Activated CD8-positive, alpha-beta memory T cell treated with anti-CD3 and anti-CD28 coated beads, Interleukin-2, amount 50 U/mL, for 48 hours (primary cell): ENCODE results near the gene LCN10.
A peak's percentile ranks its signal among the peaks of the same experiment; 100 is the strongest.

Experiments
- DNase-seq: peaks from one replicate; pipeline ENCODE4 v3.0.0-alpha.2; 2020

The LCN10 gene

DNA sequence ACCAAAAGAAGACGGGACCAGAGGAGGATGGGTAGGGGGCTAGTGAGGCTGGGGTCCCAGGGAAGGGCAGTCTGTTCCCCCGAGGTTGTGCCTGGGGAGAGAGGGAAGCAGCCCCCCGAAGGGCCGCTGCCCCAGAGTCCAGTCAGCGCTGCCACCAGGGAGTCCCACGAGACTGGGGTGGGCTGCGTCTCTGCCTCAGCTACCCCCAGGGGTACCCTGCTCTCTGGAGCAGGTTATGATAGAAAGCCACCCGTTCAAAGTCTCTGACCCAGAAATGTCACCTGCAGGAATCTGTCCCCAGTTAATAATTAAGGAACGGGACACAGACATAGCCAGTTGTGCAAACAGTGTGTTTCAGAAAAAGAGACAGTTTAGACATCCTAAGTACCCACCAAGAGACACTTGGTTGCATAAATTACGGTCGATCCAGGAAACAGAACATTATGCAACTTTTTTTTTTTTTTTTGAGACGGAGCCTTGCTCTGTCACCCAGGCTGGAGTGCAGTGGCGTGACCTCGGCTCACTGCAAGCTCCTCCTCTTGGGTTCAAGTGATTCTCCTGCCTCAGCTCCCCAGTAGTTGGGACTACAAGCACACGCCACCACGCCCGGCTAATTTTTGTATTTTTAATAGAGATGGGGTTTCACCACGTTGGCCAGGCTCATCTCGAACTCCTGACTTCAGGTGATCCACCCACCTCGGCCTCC is 44.8 kb downstream of the LCN10 start:
- DNase-seq: no peak

DNA sequence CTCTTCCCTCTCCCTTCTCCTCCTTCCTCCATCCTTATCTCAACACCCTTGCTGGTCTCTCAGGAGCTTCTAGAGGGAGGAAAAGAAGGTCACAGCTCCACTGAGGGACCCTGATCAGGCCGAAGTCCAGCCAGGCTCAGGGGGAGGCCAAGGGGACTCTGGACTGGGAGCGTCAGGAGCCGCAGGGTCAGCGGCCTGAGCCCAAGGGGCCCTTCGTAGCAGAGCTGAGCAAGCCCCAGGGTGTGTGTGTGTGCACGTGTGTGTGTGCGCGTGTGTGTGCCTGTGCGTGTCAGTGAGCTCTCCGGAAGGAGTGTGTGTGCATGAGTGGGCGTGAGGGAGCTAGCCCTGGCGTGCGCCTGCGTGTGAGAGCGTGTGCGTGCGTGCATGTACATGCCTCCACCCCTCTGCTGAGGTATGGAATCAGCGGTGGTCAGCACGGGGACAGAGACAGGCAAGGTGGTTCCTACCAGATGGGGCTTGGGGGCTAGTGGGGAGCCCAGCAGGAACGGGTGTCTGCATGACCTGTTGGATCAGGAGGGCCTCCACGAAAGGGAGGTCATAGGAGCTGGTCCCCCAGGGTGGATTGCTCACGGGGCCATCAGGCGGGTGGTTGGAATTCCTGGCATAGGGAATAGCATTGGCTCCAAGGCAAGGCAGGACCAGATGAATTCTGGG is 45.5 kb downstream of the LCN10 start:
- no peak for DNase-seq

DNA sequence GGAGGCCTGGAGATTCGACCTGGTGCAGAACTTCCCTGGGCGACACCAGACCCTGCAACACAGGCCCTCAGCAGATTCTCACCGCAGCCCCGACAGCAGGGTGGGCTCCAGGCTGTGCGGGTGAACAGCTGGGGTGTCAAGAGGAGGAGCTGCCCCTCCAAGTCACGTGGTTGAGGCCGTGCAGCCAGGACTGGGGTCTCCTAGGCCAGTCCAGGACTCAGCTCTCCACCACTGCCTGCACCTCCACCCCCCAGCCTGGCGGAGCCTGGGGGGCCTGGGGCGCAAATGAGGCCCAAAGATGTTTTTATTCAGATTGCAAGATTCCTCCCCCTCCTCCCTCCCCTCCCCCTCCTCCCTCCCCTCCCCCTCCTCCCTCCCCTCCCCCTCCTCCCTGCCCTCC is 46.2 kb downstream of the LCN10 start:
- no peak for DNase-seq

DNA sequence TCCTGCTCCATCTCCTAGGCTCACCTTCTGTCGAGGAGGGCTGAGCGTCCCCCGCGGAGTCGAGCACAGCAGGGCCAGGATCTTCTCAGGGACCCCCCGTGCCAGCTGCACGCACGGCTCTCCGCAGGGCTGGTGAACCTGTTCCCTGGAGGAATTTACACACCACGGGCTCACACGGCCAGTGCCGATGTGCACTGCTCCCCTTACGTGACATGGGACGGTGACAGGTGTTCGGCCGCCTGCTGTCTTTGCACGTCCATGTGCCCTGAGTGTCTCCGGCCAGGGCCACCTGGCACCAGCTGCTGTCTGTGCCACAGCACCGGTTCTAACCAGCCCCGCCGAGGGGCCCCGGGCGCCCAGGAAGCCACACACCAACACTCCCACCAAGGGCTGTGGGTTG is 46.8 kb downstream of the LCN10 start:
- no peak for DNase-seq

DNA sequence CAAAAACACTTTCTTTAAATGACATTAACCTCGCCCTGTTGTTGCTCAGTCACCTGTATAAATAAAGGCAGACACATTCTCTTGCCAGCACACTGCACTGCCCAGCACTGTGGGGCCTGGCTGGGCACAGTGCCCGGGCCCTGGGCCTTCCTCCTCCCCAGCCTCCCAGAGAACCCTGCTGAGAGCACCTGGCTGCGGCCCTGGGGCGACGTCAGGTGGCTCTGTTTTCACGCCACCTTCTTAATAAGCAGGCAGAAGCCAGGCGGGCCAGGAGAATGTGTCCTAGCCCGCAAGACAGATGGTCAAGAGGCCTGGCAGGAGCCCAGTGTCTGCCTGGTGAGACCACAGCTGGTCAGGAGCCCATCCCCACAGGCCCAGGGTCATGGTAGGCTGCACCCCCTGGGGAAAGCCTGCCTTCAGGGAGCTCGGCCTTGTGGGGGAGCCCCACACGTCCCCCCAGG is 47.3 kb downstream of the LCN10 start:
- DNase-seq: no peak

DNA sequence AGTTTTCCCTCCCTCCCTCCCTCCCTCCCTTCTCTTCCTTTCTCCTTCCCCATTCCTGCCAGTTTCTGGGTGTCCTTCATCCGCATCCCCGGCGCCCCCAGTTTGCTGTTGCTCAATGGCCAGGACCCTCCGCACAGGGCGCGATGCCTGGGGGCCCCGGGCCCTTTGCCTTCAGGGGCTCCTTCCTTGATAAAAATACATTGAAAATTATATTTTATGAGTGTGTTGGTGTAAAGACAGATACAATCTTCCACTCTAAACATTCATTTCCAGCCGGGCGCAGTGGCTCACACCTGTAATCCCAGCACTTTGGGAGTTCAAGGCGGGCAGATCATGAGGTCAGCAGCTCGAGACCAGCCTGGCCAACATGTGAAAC is 47.9 kb downstream of the LCN10 start:
- no peak for DNase-seq

DNA sequence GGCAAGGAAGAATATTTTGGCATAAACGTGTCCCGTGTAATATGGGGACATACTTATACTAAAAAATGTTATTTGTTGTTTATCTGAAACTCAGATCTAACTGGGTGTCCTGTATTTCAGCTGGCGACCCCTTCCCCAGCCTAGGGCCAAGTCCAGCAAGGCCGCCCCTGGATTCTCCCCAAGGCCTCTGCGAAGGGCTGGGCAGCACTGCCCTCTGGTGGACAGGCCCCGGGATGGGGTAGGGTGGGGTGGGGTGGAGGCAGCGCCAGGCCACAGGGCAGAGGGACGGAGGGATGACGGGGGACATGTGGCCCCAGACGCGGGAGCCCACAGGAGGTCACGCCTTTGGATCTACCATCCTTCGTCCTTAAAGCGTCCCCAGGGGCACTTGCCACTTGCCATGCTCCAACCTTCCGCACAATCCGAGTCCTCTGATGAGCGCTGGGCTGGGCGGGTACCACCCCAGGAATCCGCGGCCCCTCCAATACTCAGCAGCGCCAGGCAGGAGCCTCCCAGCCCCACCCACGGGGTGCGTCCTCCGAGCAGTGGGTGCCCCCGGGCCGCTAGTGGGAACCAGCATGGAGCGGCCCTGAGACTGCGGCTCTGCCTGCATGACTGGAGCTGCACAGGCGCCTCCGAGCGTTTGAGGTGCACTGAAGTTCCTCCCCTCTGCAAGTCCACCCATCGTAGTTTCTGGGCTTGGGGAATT is 48.4 kb downstream of the LCN10 start:
- DNase-seq: peak; percentile 76

DNA sequence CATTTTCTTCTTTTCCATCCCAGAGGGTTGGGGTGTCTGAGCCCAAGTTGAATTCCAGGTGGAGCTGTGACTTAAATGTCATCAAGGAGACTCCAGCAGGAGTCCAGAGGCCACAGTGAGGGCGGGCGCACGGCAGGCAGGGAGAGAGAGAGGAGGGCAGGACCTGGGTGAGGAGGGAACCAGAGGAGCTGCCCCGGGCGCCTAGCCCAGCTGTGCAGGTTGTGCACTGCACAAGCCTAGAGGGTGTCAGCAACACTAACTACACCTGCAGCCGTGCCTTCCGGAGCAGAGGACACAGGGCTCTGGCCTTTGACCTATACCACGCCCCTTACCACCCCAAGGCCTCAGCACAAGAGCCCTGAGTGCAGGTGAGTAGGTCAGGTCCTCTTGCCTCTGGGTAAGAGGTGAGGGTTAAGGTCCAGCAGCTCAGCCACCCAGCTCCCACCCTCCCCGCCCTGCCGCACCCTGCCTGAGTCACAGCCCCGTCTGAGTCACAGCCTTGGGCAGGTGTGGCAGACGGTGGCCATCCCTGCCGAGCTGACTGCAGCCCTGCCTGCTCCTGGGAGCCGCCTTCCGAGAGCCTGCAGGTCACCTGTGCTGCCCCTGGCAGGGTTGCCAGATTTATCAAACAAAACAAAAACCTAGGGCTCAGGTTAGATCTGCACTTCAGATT is 49.1 kb downstream of the LCN10 start:
- no peak for DNase-seq

DNA sequence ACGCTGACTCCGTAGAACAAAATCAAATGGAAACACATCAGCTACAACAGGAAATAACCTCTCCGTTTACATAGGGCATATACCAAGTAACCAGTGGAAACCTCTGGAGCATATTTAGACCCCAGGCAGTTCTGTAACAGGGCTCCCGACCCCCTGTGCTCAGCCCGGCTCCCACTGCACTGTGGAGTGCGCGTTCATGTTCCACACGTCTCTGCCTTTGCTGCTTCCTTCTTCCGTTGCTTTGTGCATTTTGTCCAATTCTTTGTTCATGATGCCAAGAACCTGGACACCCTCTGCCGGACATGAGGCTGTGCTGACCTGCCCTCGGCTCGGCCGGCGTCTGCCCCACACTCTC is 49.6 kb downstream of the LCN10 start:
- DNase-seq: no peak

DNA sequence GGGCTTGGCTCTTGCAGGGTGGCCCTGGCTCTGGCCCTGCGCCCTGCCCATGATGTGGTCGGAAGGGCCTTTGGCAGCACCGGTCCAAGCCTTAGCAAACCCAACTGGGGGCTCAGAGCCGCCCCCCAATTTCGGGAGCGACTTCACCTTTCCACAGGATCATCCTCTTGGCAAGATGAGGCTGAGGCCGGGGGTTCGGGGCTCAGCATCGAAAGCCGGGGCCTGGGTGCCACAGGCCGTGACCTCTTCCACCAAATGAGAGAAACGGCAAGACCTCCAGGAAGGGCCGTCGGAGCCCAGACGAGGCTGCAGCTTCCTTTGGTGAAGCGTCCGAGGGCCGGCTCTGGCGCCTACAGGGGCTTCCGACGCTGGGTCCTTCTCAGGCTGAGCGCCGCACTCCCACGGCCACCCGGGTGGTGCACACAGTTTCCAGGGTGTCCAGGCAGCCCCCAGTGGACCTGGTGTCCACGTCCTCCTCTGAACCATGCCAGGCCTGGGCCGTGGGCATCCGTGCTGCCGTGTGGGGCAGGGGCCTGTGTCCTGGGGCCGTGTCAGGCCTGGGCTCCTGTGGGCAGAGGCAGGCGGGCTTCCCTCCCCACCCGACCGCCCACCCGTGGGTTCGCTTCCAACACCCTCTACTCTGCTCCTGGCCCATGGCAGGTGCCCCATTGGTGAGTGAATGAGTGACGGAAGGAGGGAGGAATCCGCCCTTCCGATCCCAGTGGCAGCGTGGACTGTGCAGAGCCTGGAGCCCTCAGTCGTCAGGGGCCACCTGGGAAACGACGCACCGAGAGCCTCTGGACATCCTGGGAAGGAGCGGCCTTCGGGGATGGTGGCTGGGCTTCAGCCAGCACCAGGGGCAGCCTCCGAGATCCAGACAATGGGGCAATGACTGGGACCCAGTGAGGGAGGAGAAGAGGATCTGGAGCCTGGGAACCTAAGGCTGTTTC is 50.3 kb downstream of the LCN10 start:
- DNase-seq: no peak

DNA sequence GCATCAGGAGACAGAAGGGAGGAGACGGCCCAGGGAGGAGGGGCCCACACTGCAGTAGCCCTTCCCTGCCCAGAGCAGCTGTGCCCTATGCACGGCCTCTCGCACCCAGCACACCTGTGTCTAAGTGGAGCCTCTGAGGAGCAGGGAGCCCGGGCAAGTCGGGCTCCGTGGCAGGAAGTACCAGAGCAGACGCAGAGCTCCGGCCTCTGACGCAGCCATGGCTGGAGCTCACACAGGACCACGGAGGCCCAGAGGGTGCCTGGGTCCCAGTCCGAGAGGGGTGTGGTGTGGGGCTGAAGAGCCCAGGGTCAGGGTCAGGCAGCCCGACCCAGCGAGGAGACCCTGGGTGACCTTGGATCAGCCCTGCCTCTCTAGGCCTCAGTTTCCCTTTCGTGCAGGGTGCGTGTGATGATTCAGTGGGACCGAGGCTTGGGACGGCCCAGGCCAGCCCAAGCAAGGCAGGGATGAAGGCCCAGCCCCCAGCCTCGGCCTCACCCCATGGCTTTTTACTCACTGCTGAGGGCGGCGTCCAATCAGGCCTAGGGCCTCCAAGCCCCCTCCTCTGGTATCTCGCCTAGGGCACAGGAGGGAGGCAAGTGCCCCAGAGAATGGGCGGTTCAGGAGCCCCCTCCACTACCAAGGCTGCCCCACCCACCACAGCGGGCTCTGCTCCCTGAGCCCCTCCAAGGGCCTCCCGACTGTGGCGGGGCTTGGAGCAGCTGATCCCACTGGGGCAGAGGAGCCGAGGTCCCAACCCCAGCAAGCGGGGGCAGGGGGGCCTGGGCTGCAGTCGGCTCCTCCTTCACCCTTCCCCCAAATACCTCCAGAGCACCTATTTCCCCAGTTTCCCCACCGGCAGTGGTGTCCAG is 51.2 kb downstream of the LCN10 start:
- DNase-seq: no peak

DNA sequence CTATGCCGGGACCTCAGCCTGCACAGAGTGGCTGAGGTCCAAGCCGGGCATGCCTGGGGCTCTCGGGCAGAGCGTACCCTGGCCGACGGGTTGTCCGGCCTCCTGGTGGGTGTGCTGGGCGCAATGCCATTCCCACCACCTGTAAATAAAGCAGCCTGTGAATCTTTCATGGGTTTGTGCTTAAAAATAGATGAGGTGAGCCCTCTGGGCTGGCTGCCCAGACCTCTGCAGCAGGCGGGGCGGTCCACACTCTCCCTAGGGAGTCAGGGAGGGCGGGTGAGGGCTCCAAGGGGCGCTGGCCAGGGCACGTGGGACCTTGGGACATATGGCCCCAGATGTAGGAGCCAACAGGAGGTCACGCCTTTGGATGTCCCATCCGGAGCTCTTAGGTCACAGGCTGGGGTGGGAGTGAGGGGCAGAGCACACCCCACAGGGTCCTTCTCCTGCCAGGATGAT is 51.9 kb downstream of the LCN10 start:
- no peak for DNase-seq

DNA sequence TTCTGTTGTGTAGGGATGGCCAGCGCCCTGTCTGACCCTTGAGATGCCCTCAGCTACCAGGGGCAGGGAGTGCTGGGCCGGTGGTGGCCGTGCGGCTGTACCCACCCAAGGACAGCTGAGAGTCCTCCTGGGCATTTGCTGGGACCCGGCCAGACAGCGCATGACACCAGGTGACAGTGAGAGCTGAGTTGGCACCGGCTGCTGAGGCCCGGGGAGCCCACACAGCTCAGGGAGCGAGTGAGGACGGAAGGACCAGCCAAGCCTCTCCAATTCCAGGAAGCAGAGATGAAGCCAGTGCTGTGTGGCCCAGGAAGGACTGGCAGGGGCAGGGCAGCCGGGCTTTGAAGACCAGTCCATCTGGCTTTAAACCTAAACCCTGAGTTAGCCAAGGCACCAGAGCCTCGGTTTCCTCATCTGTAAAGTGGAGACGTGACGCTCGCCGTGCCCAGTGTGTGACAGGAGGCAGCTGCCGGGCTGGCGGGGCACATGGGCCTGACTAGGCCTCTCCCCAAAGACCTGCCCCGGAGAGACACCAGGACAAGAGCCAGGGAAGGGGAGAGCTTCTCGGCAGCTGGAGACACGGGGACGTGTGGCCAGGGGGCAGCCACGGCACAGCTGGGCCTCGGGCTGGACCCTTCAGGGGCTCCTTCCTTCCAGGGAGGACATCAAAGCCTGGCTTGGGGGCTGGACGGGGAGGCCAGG is 52.5 kb downstream of the LCN10 start:
- DNase-seq: no peak

DNA sequence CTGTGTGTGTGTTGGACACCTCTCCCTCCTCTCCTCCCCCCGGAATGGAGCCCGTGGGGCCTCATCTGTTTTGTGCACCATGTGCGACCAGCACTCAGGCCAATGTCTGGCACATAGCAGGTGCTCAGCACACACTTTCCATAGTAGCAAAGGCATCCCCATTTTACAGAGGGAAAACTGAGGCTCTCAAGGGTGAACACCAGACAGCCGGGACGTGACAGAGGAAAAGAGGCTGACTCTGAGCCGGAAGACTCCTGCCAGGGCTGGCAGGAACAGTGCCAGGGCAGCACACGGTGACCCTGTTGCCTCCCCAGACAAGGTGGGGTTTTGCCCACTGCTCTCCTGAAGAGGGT is 53.7 kb downstream of the LCN10 start:
- no peak for DNase-seq

DNA sequence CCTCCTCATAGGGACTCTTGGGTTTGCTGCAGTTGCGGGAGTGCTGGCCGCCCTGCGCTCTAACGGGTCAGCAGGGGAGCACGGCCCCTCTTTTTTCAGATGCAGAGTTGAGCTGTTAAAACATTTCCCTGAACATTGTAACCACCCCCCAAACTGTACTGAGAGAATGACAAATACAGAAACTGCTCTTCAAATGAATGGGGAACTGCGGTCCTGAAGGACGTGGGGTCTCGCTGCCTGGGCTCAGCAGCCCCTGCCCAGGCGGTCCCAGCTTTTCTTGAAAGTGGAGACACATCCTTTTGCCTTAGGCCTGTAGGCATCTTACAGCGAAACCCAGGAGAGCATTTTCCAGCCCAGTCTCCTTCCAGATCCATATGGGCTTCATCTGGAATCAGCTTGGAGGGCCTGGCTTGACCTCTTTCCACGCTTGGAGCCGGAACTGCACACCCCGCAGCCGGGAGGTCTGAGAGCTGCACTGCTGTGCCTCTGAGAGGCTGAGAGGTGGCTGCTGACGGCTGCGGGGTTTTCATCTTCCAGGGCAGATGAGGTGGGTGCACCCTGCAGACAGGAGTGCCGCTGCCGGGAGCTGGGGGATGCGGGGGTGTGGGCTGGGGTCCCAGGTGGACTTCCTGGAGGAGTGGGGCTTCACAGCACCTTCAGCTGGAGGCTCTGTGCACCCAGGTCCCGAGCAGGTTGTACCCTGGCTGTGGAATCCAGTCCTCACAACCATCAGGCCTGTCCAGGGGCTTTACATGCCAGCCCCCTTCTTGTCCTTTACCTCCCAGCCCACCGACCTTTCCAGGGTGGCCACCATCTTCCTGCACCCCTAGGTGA is 54.2 kb downstream of the LCN10 start:
- no peak for DNase-seq
